GM23338 (cell line): ENCODE measurements around the gene EFEMP1. TPM values are rescaled to one million over a fixed set of nuclear protein-coding genes. Genes with fewer than 3 reads are reported as not detected.

Experiments
- ATAC-seq: fragments of 200-7000 bp; cut with Tn5 transposase; 3 replicates; pipeline ENCODE4 v1.9.1; 2020
- DNase-seq: peaks from one replicate; pipeline ENCODE4 v3.0.0-alpha.2; 2015; ENCODE audit warnings: low spot score
- H2AFZ ChIP-seq: fragments of 200-600 bp; sonication (generic); 2 replicates; pipeline ENCODE4 v1.8.0; 2016; ENCODE audit warnings: antibody characterized with exemption, mild to moderate bottlenecking, moderate library complexity
- H3F3A ChIP-seq: fragments of 200-600 bp; sonication (generic); replicated peaks from 2 replicates; pipeline ENCODE4 v1.8.0; 2017; ENCODE audit warnings: antibody characterized with exemption, mixed run types, low read depth
- H3K27ac ChIP-seq: fragments of 200-600 bp; sonication (generic); 2 replicates; pipeline ENCODE4 v1.6.1; 2016; ENCODE audit warnings: low read depth
- H3K27me3 ChIP-seq: fragments of 200-600 bp; sonication (generic); 2 replicates; pipeline ENCODE4 v1.8.0; 2016; ENCODE audit warnings: mild to moderate bottlenecking, mixed run types, moderate library complexity; ENCODE audit not compliant: insufficient read depth
- H3K36me3 ChIP-seq: fragments of 200-600 bp; sonication (generic); 2 replicates; pipeline ENCODE4 v1.8.0; 2016; ENCODE audit warnings: mild to moderate bottlenecking; ENCODE audit not compliant: insufficient read depth
- H3K4me1 ChIP-seq: fragments of 200-600 bp; sonication (generic); 2 replicates; pipeline ENCODE4 v1.8.0; 2016; ENCODE audit warnings: mild to moderate bottlenecking, moderate library complexity; ENCODE audit not compliant: insufficient read depth
- H3K4me2 ChIP-seq: fragments of 200-600 bp; sonication (generic); 2 replicates; pipeline ENCODE4 v1.7.1; 2017; ENCODE audit warnings: mixed run types
- H3K4me3 ChIP-seq: fragments of 200-600 bp; sonication (generic); 2 replicates; pipeline ENCODE4 v1.6.1; 2016; ENCODE audit warnings: mixed run types
- H3K79me2 ChIP-seq: fragments of 200-600 bp; sonication (generic); replicated peaks from 2 replicates; pipeline ENCODE4 v1.8.0; 2017; ENCODE audit warnings: mild to moderate bottlenecking; ENCODE audit not compliant: insufficient read depth
- H3K9me2 ChIP-seq: fragments of 200-600 bp; sonication (generic); 2 replicates; pipeline ENCODE4 v1.8.0; 2017; ENCODE audit not compliant: insufficient read depth
- H4K20me1 ChIP-seq: fragments of 200-600 bp; sonication (generic); replicated peaks from 2 replicates; pipeline ENCODE4 v1.8.0; 2017; ENCODE audit warnings: mild to moderate bottlenecking; ENCODE audit not compliant: insufficient read depth
- H3K27ac Mint-ChIP-seq: 2 replicates; pipeline ENCODE4 v1.8.0; 2020; ENCODE audit warnings: inconsistent platforms, mild to moderate bottlenecking, moderate library complexity, mixed read lengths
- H3K27me3 Mint-ChIP-seq: 3 replicates; pipeline ENCODE4 v1.8.0; 2022; ENCODE audit warnings: low read depth, mild to moderate bottlenecking, moderate library complexity, mixed read lengths, inconsistent platforms; ENCODE audit not compliant: insufficient read depth, poor library complexity
- H3K36me3 Mint-ChIP-seq: 3 replicates; pipeline ENCODE4 v1.8.0; 2021; ENCODE audit warnings: low read depth, mild to moderate bottlenecking, inconsistent platforms, moderate library complexity, mixed read lengths
- H3K4me1 Mint-ChIP-seq: 3 replicates; pipeline ENCODE4 v1.8.0; 2020; ENCODE audit warnings: mild to moderate bottlenecking, inconsistent platforms, mixed read lengths
- H3K4me3 Mint-ChIP-seq: 3 replicates; pipeline ENCODE4 v1.8.0; 2021; ENCODE audit warnings: moderate library complexity, mild to moderate bottlenecking, inconsistent platforms, mixed read lengths
- H3K9me3 Mint-ChIP-seq: 3 replicates; pipeline ENCODE4 v1.8.0; 2020; ENCODE audit warnings: moderate library complexity, mild to moderate bottlenecking, inconsistent platforms, mixed read lengths
- CREB1 ChIP-seq: fragments of 250-450 bp; sonication (Bioruptor Pico); IDR thresholded peaks from 2 replicates; pipeline ENCODE4 v1.5.0; 2020; ENCODE audit warnings: low read depth, mild to moderate bottlenecking, moderate library complexity
- CTCF ChIP-seq, 2 experiments: fragments of 200-600 bp in 1 of 2; sonication (generic) in 1 of 2; conservative IDR thresholded peaks; 2 replicates each; pipeline versions ENCODE4 v1.5.1 to v1.6.1; 2016 to 2017; ENCODE audit warnings: antibody characterized with exemption in 2 of 2, low read depth in 2 of 2, mild to moderate bottlenecking in 2 of 2, moderate library complexity in 1 of 2
- ETS1 ChIP-seq: IDR thresholded peaks from 2 replicates; pipeline ENCODE4 v1.6.1; 2016; ENCODE audit warnings: antibody characterized with exemption
- EZH2 ChIP-seq: fragments of 200-600 bp; sonication (generic); IDR thresholded peaks from one replicate; pipeline ENCODE4 v1.8.0; 2017; ENCODE audit warnings: antibody characterized with exemption, mild to moderate bottlenecking, low read depth; ENCODE audit not compliant: unreplicated experiment
- EZH2phosphoT487 ChIP-seq: fragments of 200-600 bp; sonication (generic); IDR thresholded peaks from one replicate; pipeline ENCODE4 v1.8.1; 2018; ENCODE audit warnings: antibody characterized with exemption; ENCODE audit not compliant: unreplicated experiment
- JUNB ChIP-seq: IDR thresholded peaks from one replicate; pipeline ENCODE4 v1.6.1; 2016; ENCODE audit warnings: antibody characterized with exemption; ENCODE audit not compliant: unreplicated experiment
- NANOG ChIP-seq: IDR thresholded peaks from 2 replicates; pipeline ENCODE4 v1.6.1; 2016; ENCODE audit warnings: antibody characterized with exemption, borderline replicate concordance
- POLR2AphosphoS5 ChIP-seq: IDR thresholded peaks from 2 replicates; pipeline ENCODE4 v1.6.1; 2016; ENCODE audit warnings: antibody characterized with exemption, low read depth
- REST ChIP-seq: IDR thresholded peaks from one replicate; pipeline ENCODE4 v1.6.1; 2018; ENCODE audit warnings: antibody characterized with exemption; ENCODE audit not compliant: unreplicated experiment
- STAT1 ChIP-seq: IDR thresholded peaks from one replicate; pipeline ENCODE4 v1.6.1; 2016; ENCODE audit warnings: antibody characterized with exemption; ENCODE audit not compliant: unreplicated experiment
- ZNF114 ChIP-seq: fragments of 250-450 bp; sonication (Bioruptor Pico); IDR thresholded peaks from 2 replicates; pipeline ENCODE4 v1.5.0; 2020; ENCODE audit warnings: mild to moderate bottlenecking, moderate library complexity
- polyA plus RNA-seq: library from polyadenylated mRNA; unstranded; fragments of >200 nt; fragmentation: Nextera tagmentation; extraction: Ambion mirVana; gene quantifications from 2 replicates; pipeline ENCODE4 v1.2.1, GENCODE V29; 2016
- total RNA-seq: library from RNA; depleted of rRNA; stranded (reverse); fragments of >200 nt; shearing (Covaris generic); gene quantifications from 2 replicates; pipeline ENCODE4 v1.2.3, GENCODE V29; 2014

Gene EFEMP1
- total and polyA plus RNA-seq, 2 experiments from 2014 or later: 12.6 to 22.5 TPM

- TF ChIP-seq ETS1 (no peak), NANOG (no peak), ZNF114 (CRISPR knock-in tag) (no peak), STAT1 (no peak), EZH2phosphoT487 (no peak), POLR2AphosphoS5 (no peak), CTCF (conservative IDR thresholded peaks at IDR 0.05; ENCODE audit: low read depth in 2 of 2) (no peak), EZH2 (no peak)
Measured at GRCh38 chr2:55946793-55947192, 23.2 kb upstream of the EFEMP1 start (continued).

- no peak for DNase-seq
- TF ChIP-seq EZH2: no peak
- no peak for TF ChIP-seq CTCF (conservative IDR thresholded peaks at IDR 0.05; ENCODE audit: low read depth in 2 of 2)
- no peak for TF ChIP-seq POLR2AphosphoS5
- TF ChIP-seq NANOG: no peak
- no peak for TF ChIP-seq ZNF114 (CRISPR knock-in tag)
- TF ChIP-seq JUNB: no peak
- TF ChIP-seq REST: no peak
- no peak for TF ChIP-seq STAT1
- no peak for TF ChIP-seq ETS1
- no peak for TF ChIP-seq CREB1 (CRISPR knock-in tag)
Measured at GRCh38 chr2:55943466-55943865, 19.9 kb upstream of the EFEMP1 start.

More at GRCh38 chr2:55943466-55943865, 19.9 kb upstream of the EFEMP1 start:
- ATAC-seq: no peak
- Mint-ChIP-seq H3K27ac (peak overlapping the region; percentile 38; the same call in 1 of the 2 replicates), H3K4me1 (no peaks in the 10 kb centered on the region), H3K4me3 (no peak overlapping the region), H3K9me3 (no peaks in the 10 kb centered on the region), H3K27me3 (peaks cover 4% of the 10 kb centered on the region), H3K36me3 (no peaks in the 10 kb centered on the region)
- H3F3A ChIP-seq: no peaks in the 10 kb centered on the region
- no peaks in the 10 kb centered on the region for H3K4me1 ChIP-seq
- H3K27ac ChIP-seq: no peak overlapping the region
- no peaks in the 10 kb centered on the region for H3K36me3 ChIP-seq
- no peaks in the 10 kb centered on the region for H3K9me2 ChIP-seq
- H3K4me2 ChIP-seq: no peak overlapping the region
- H3K4me3 ChIP-seq: no peak overlapping the region
- no peak overlapping the region; the same call in 1 of the 2 replicates for H2AFZ ChIP-seq
- H3K27me3 ChIP-seq: no peaks in the 10 kb centered on the region
- no peaks in the 10 kb centered on the region for H4K20me1 ChIP-seq
- no peaks in the 10 kb centered on the region for H3K79me2 ChIP-seq
